GM12801 (cell line): Measurements from ENCODE around the gene UBA7.

Experiments
- CTCF ChIP-seq: IDR thresholded peaks from one replicate; pipeline ENCODE4 v1.5.1; 2011; ENCODE audit warnings: control low read depth; ENCODE audit not compliant: insufficient read length; ENCODE audit errors: extremely low read depth

The UBA7 gene

GRCh38 chr3:49803465-49804140 lies 10.2 kb downstream of the UBA7 start:
- TF ChIP-seq CTCF, result no peak

GRCh38 chr3:49802719-49803464 lies 10.9 kb downstream of the UBA7 start, which contains the start of gene INKA1:
Gene INKA1, plus strand, starts transcription at chr3:49803261. Its CDS starts 132 bp downstream, at chr3:49803393.
- no peak for TF ChIP-seq CTCF

- TF ChIP-seq CTCF, result no peak
Observed at GRCh38 chr3:49801160-49801559, 12.6 kb downstream of the UBA7 start.

- TF ChIP-seq CTCF, result no peak
Observed at GRCh38 chr3:49799761-49800160, 14.0 kb downstream of the UBA7 start, which contains the start of gene CDHR4. Gene CDHR4, minus strand, starts transcription at chr3:49799873. Its CDS starts 61 bp downstream, at chr3:49799812.

- no peak for TF ChIP-seq CTCF
Observed at GRCh38 chr3:49799105-49799504, 14.6 kb downstream of the UBA7 start.

- TF ChIP-seq CTCF, result no peak
Observed at GRCh38 chr3:49794926-49795905, 18.5 kb downstream of the UBA7 start.

GRCh38 chr3:49794431-49794830 lies 19.3 kb downstream of the UBA7 start:
- TF ChIP-seq CTCF, result no peak
